ENCODE data around the gene RAPGEF4.
"Not testable (repeated sequence)": the region's sequence is repeated elsewhere in the genome, so short reads cannot be mapped to it uniquely, and the experiment has no call there.

The RAPGEF4 gene

GRCh38 chr2:172726172-172726735, 9.4 kb upstream of the RAPGEF4 start:
- no peak for DNase-seq (ENCODE audit: low read depth in 3 of 3)

DNA sequence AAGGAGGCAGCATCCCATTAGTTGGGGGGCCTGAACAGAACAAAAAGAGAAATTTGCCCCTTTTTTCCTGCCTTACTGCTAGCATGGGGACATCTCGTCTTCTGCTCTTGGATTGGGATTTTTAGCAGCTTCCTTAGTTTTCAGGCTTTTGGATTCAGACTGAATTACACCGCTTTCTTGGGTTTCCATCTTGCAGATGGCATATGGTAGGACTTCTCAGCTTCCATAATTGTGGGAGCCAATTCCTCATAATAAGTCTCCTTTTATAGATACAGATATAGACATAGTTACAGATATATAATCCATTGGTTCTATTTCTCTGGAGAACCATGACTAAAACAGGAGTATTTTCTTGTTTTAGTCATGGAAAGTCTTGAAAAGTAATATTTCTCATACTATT, 5.2 kb upstream of the RAPGEF4 start:
- no peak for DNase-seq (ENCODE audit: low read depth in 3 of 3)

GRCh38 chr2:172734711-172735581, 699 bp upstream of the RAPGEF4 start:
- DNase-seq (ENCODE audit: low read depth in 3 of 3), result peak in 2 of 3 experiments; percentile 9 to 35

- no peak for DNase-seq (ENCODE audit: low read depth in 3 of 3)
Observed at GRCh38 chr2:172736424-172737174, 954 bp downstream of the RAPGEF4 start.

- no peak for DNase-seq (ENCODE audit: low read depth in 3 of 3)
Observed at GRCh38 chr2:172739661-172740266, 4.1 kb downstream of the RAPGEF4 start.

DNA sequence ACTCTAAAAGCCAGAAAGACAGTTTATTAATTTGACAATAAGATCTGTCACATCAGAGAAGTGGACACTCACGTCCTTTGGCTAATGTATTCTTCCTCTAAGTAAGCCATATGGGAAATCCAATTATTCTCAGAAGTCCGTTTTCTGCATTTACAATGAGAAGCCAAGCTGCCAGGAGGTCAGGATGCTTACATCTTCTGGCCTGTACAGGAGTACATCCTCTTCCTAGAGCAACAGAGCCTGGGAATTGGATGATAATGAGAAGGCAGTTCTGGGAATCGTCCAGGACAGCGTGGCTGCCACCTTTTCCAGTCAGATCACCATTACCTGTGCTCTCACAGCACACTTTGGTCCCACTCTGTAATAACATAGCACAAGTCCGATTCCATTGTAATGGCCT, 5.2 kb downstream of the RAPGEF4 start:
- DNase-seq (ENCODE audit: low read depth in 3 of 3), result no peak

DNA sequence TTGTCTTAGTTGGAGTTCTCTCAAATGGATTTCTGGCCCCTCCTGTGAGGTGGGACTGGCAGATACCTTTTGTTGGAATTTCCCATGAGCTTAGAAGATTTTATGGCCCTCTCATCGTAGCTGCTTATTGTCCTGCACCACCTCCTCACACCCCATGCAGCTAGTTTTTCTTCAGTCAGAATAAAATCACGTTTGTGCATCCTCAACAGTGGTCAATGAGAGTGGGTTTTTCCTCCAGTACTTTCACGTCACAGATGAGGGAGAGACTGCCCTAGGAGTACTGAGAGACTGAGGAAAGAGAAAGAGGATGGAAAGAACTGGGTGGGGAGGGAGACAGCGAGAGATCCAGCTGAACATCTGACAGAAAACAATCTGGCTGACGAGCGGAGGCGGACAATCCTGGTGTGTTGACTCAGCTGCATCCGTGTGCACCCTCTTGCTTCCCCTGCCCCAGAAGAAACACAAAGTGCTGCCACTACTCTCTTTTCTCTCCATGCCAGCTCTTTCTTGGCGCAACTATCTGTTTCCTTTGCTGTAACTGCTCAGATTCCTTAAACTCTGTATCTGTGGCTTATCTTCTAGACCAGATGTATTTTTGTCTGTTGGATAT, 7.4 kb downstream of the RAPGEF4 start:
- no peak for DNase-seq (ENCODE audit: low read depth in 3 of 3)

GRCh38 chr2:172743898-172744297, 8.3 kb downstream of the RAPGEF4 start:
- no peak for DNase-seq (ENCODE audit: low read depth in 3 of 3)

GRCh38 chr2:172745636-172746035, 10.0 kb downstream of the RAPGEF4 start:
- DNase-seq (ENCODE audit: low read depth in 3 of 3), result no peak

GRCh38 chr2:172748543-172748942, 12.9 kb downstream of the RAPGEF4 start:
- DNase-seq (ENCODE audit: low read depth in 3 of 3), result not testable (repeated sequence)

DNA sequence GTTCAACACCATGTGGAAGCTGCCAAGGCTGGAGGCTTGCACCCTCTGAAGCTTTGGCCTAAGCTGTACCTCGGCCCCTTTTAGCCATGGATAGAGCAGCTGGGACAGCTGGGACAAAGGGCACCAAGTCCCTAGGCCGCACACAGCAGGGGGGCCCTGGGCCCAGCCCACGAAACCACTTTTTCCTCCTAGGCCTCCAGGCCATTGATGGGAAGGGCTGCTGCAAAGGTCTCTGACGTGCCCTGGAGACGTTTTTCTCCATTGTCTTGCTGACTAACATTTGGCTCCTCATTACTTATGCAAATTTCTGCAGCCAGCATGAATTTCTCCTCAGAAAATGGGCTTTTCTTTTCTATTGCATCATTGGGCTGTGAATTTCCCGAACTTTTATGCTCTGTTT, 13.7 kb downstream of the RAPGEF4 start:
- DNase-seq (ENCODE audit: low read depth in 3 of 3), result no peak

GRCh38 chr2:172751564-172751963, 15.9 kb downstream of the RAPGEF4 start:
- DNase-seq (ENCODE audit: low read depth in 3 of 3), result no peak

DNA sequence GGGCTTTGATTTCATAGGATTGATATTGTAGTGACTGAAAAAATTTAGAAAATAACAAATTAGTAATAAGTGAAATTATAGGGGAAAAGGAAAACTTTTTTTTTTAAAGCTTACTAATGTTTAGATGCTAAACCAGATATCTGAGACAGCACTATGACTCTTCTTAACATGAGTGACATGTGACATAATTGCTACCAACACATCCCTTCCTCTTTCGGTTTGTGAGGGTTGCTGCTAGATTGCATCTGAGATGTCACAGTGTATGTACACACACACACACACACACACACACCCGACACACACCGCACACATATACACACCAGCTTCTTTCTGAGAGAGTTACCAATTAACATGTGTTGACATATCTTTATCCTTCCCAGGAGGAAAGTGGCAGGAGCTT, 18.0 kb downstream of the RAPGEF4 start:
- DNase-seq (ENCODE audit: low read depth in 3 of 3), result no peak

DNA sequence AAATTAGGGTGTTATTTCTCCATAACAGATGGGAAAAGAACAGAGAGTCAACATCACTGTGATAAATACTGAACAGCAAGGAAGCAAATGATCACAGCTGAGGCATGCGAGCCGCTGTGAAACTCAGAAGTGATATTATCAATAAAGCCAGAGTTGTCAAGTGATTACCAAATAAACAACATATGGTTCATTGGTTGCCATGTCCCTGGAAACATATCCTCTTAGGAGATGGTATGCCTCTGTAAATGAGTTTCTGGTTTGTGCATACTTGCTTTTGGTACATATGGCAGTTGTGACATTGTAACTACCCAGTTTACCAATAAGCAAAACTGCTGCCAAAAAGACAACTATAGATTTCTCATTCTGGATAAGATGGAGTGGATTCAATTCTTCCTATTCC, 23.8 kb downstream of the RAPGEF4 start:
- DNase-seq (ENCODE audit: low read depth in 3 of 3), result no peak

- DNase-seq (ENCODE audit: low read depth in 3 of 3), result no peak
Observed at GRCh38 chr2:172761306-172761705, 25.7 kb downstream of the RAPGEF4 start.

GRCh38 chr2:172762574-172762973, 26.9 kb downstream of the RAPGEF4 start:
- DNase-seq (ENCODE audit: low read depth in 3 of 3), result no peak

- DNase-seq (ENCODE audit: low read depth in 3 of 3), result no peak
Observed at GRCh38 chr2:172763079-172763478, 27.4 kb downstream of the RAPGEF4 start.

GRCh38 chr2:172765662-172766061, 30.0 kb downstream of the RAPGEF4 start:
- DNase-seq (ENCODE audit: low read depth in 3 of 3), result no peak

DNA sequence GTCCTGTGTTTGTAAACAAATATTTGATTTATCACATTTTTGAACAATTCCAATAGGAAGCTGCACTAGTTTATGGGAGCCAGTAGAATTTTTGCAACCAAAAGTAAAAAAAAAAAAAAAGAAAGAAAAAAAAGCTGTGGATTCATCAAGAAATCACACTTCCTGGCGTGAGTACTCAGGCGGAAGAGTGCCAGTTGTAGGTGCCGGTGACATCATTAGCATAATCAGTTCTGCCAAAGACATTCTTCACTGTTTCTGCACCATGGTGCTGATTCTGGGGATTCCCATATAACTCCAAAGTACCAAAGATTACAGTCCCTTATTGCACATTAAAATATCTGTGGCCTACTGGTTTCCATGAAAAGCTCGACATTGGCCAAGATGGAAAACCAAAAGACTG, 32.8 kb downstream of the RAPGEF4 start:
- no peak for DNase-seq (ENCODE audit: low read depth in 3 of 3)

GRCh38 chr2:172769879-172770278, 34.2 kb downstream of the RAPGEF4 start:
- DNase-seq (ENCODE audit: low read depth in 3 of 3), result no peak

GRCh38 chr2:172770887-172771286, 35.2 kb downstream of the RAPGEF4 start:
- DNase-seq (ENCODE audit: low read depth in 3 of 3), result no peak

GRCh38 chr2:172772633-172773032, 37.0 kb downstream of the RAPGEF4 start:
- DNase-seq (ENCODE audit: low read depth in 3 of 3), result no peak

All from stimulated activated CD4-positive, alpha-beta T cell treated with anti-CD3 and anti-CD28 coated beads, TNF-alpha, amount 100 ng/mL, for 24 hours (primary cell).